ENCODE results near the gene KRT83. TPM values are rescaled to one million over a fixed set of nuclear protein-coding genes. Genes with fewer than 3 reads are reported as not detected.

KRT83 gene
- total RNA-seq, 1 experiment from 2014 or later = not detected

- Histone ChIP-seq H3K27ac (ENCODE audit: low read depth, low read length, poor library complexity, severe bottlenecking) (no peak overlapping the region), H3K4me1 (ENCODE audit: insufficient read depth, low read length, poor library complexity, severe bottlenecking) (no peaks in the 10 kb centered on the region), H3K27me3 (replicated peaks; ENCODE audit: insufficient read depth, low read depth, low read length, poor library complexity) (no peaks in the 10 kb centered on the region), H3K36me3 (ENCODE audit: insufficient read depth, low read length, poor library complexity, severe bottlenecking) (no peaks in the 10 kb centered on the region), H3K4me3 (ENCODE audit: low read depth, low read length, poor library complexity, severe bottlenecking) (no peak overlapping the region), H3K9me3 (ENCODE audit: low read depth, low read length, poor library complexity, severe bottlenecking) (no peaks in the 10 kb centered on the region)
- intact Hi-C loops (cut with micrococcal nuclease; ENCODE audit: unreplicated experiment) = no loop called here
- CTCF ChIA-PET = interaction anchor here (0.5 kb wide), 1 partner anchor 672 kb away, joined by 4 read pairs; no protein-coding TSS in a partner anchor
- TF ChIP-seq EZH2 (IDR thresholded peaks at IDR 0.05; ENCODE audit: borderline replicate concordance, low read depth, low read length, poor library complexity, severe bottlenecking) = no peak
- TF ChIP-seq, protein P1, sequence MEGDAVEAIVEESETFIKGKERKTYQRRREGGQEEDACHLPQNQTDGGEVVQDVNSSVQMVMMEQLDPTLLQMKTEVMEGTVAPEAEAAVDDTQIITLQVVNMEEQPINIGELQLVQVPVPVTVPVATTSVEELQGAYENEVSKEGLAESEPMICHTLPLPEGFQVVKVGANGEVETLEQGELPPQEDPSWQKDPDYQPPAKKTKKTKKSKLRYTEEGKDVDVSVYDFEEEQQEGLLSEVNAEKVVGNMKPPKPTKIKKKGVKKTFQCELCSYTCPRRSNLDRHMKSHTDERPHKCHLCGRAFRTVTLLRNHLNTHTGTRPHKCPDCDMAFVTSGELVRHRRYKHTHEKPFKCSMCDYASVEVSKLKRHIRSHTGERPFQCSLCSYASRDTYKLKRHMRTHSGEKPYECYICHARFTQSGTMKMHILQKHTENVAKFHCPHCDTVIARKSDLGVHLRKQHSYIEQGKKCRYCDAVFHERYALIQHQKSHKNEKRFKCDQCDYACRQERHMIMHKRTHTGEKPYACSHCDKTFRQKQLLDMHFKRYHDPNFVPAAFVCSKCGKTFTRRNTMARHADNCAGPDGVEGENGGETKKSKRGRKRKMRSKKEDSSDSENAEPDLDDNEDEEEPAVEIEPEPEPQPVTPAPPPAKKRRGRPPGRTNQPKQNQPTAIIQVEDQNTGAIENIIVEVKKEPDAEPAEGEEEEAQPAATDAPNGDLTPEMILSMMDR (conservative IDR thresholded peaks at IDR 0.05; ENCODE audit: low read depth, low read length) = no peak
- POLR2A ChIA-PET (ENCODE audit: low non-redundant PET) = no interaction called here
- DNase-seq (ENCODE audit: low spot score) = no peak
- BruUV-seq (replicated peaks) = no TSS peak
These were observed 1.8 kb upstream of the KRT83 start for GRCh38 chr12:52323001-52323400.

GRCh38 chr12:52322069-52322468 lies 871 bp upstream of the KRT83 start:
- Histone ChIP-seq H3K27me3 (replicated peaks; ENCODE audit: insufficient read depth, low read depth, low read length, poor library complexity) (no peaks in the 10 kb centered on the region), H3K9me3 (ENCODE audit: low read depth, low read length, poor library complexity, severe bottlenecking) (no peaks in the 10 kb centered on the region), H3K27ac (ENCODE audit: low read depth, low read length, poor library complexity, severe bottlenecking) (no peak overlapping the region), H3K4me1 (ENCODE audit: insufficient read depth, low read length, poor library complexity, severe bottlenecking) (no peaks in the 10 kb centered on the region), H3K4me3 (ENCODE audit: low read depth, low read length, poor library complexity, severe bottlenecking) (no peak overlapping the region), H3K36me3 (ENCODE audit: insufficient read depth, low read length, poor library complexity, severe bottlenecking) (no peaks in the 10 kb centered on the region)
- no peak for DNase-seq (ENCODE audit: low spot score)
- CTCF ChIA-PET = no interaction called here
- BruUV-seq (replicated peaks) = no TSS peak
- TF ChIP-seq EZH2 (IDR thresholded peaks at IDR 0.05; ENCODE audit: borderline replicate concordance, low read depth, low read length, poor library complexity, severe bottlenecking) = no peak
- TF ChIP-seq, protein P1 (conservative IDR thresholded peaks at IDR 0.05; ENCODE audit: low read depth, low read length) = no peak
- intact Hi-C loops (cut with micrococcal nuclease; ENCODE audit: unreplicated experiment) = no loop called here
- POLR2A ChIA-PET (ENCODE audit: low non-redundant PET) = no interaction called here

DNA sequence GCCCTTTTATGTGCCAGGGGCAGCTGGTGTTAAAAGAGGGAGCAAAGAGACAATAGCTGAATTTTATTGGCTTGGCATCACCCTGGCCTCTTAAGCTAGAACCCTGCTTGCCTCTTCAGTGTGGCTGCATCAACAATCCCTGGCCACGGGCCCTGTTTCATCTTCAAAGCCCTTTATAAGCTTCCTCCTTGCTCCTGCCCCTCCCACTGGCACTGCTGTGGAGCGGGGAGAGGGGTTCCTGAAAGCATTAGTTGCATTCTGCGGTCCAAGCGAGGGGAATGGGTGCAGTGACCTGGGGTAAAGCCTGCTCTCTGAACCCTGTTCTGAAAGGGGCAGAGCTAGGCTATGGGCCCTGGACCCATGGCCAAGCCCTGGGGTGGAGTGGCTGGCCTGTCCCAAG lies 220 bp upstream of the KRT83 start:
- POLR2A ChIA-PET (ENCODE audit: low non-redundant PET) = no interaction called here
- Histone ChIP-seq H3K4me3 (ENCODE audit: low read depth, low read length, poor library complexity, severe bottlenecking) (no peak overlapping the region), H3K27me3 (replicated peaks; ENCODE audit: insufficient read depth, low read depth, low read length, poor library complexity) (no peaks in the 10 kb centered on the region), H3K9me3 (ENCODE audit: low read depth, low read length, poor library complexity, severe bottlenecking) (no peaks in the 10 kb centered on the region), H3K4me1 (ENCODE audit: insufficient read depth, low read length, poor library complexity, severe bottlenecking) (no peaks in the 10 kb centered on the region), H3K27ac (ENCODE audit: low read depth, low read length, poor library complexity, severe bottlenecking) (no peak overlapping the region), H3K36me3 (ENCODE audit: insufficient read depth, low read length, poor library complexity, severe bottlenecking) (no peaks in the 10 kb centered on the region)
- no peak for DNase-seq (ENCODE audit: low spot score)
- no TSS peak for BruUV-seq (replicated peaks)
- CTCF ChIA-PET = no interaction called here
- TF ChIP-seq EZH2 (IDR thresholded peaks at IDR 0.05; ENCODE audit: borderline replicate concordance, low read depth, low read length, poor library complexity, severe bottlenecking) = no peak
- TF ChIP-seq, protein P1 (conservative IDR thresholded peaks at IDR 0.05; ENCODE audit: low read depth, low read length) = no peak
- intact Hi-C loops (cut with micrococcal nuclease; ENCODE audit: unreplicated experiment) = no loop called here

Data from A673 (cell line).